ENCODE data around the gene MYBPC2.

Gene MYBPC2

GRCh38 chr19:50447053-50447452 is 14.4 kb downstream of the MYBPC2 start:
- Histone ChIP-seq H3K4me1 (ENCODE audit: insufficient read depth, low read length) (no peaks in the 10 kb centered on the region), H2AFZ (ENCODE audit: low read depth, low read length) (no peak overlapping the region), H3K36me3 (ENCODE audit: insufficient read depth, low read length) (no peaks in the 10 kb centered on the region), H3K9me3 (ENCODE audit: low read length) (peaks cover 1% of the 10 kb centered on the region), H3K27me3 (ENCODE audit: insufficient read depth, low read length) (peaks cover 3% of the 10 kb centered on the region), H3K4me3 (ENCODE audit: low read length) (no peak overlapping the region)

- peaks cover 1% of the 10 kb centered on the region for H3K9me3 ChIP-seq (ENCODE audit: low read length)
- no peaks in the 10 kb centered on the region for H3K36me3 ChIP-seq (ENCODE audit: insufficient read depth, low read length)
- no peak overlapping the region for H3K4me3 ChIP-seq (ENCODE audit: low read length)
- no peak overlapping the region for H2AFZ ChIP-seq (ENCODE audit: low read depth, low read length)
- peaks cover 3% of the 10 kb centered on the region for H3K27me3 ChIP-seq (ENCODE audit: insufficient read depth, low read length)
- no peaks in the 10 kb centered on the region for H3K4me1 ChIP-seq (ENCODE audit: insufficient read depth, low read length)
Measured at GRCh38 chr19:50447750-50448149, 15.1 kb downstream of the MYBPC2 start.

DNA sequence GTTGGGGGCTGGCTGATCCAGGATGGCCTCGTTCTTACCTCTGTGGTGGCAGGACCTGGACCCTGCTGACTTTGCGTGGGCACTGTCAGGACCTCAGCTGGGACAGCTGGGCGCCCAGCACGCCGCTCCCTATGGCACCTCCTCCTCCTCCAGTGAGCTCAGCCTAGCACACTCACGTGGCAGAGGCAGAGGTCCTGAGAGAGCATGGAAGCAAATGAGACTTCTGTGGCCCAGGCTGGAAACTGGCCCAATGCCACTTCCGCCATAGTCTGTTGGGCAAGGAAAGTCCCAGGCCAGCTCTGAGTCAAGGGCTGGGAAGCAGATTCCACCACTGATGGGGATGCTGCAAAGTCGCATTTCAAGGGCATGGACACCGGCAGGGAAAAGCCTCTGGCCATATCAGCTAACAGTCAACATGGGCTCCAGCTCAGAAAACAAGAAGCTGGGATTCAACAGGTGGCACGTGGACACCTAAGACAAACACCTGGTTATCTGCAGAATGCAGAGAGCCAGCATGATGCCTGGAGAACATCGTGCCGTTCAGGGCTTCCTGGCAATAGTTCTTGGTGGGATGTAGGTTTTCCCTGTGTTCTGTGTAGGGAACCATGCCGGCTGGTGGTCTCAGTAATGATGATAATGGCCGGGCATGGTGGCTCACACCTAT is 16.7 kb downstream of the MYBPC2 start:
- Histone ChIP-seq H3K4me1 (ENCODE audit: insufficient read depth, low read length) (no peaks in the 10 kb centered on the region), H2AFZ (ENCODE audit: low read depth, low read length) (no peak overlapping the region), H3K4me3 (ENCODE audit: low read length) (no peak overlapping the region), H3K36me3 (ENCODE audit: insufficient read depth, low read length) (no peaks in the 10 kb centered on the region), H3K9me3 (ENCODE audit: low read length) (peaks cover 1% of the 10 kb centered on the region), H3K27me3 (ENCODE audit: insufficient read depth, low read length) (peaks cover 3% of the 10 kb centered on the region)

DNA sequence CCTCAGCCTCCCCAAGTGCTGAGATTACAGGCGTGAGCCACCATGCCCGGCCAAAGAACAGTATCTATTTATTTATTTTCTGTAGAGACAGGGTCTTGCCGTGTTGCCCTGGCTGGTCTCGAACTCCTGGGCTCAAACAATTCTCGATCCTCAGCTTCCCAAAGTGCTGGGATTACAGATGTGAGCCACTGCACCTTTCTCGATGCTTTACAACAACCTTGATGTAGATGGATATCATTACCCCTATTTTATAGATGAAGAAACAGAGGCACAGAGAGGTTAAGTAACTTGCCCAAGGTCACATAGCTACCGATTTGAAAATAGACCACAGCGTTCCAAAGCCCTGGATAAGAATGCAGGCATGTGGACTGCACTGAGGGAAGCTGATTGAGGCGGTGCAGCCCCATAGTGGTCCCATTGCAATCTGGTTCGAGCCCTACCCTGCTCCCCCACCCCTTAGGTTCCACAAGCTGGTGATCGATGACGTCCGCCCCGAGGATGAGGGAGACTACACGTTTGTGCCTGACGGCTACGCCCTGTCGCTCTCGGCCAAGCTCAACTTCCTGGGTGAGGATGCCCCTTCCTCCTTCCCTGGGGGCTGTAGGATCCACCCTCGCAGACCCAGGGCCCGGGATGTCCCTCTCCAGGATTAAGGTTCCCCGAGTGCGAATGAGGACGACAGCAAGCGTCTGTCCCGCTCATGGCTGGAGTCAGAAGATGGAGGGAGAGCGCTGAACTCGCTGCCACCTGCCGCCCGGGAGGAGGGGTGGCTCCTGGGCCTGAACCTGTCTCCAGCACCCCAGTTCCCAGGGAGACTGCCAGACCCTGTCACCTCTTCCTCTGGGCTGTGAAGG is 17.9 kb downstream of the MYBPC2 start:
- H2AFZ ChIP-seq (ENCODE audit: low read depth, low read length): no peak overlapping the region
- no peaks in the 10 kb centered on the region for H3K4me1 ChIP-seq (ENCODE audit: insufficient read depth, low read length)
- H3K27me3 ChIP-seq (ENCODE audit: insufficient read depth, low read length): peaks cover 3% of the 10 kb centered on the region
- no peaks in the 10 kb centered on the region for H3K36me3 ChIP-seq (ENCODE audit: insufficient read depth, low read length)
- peaks cover 3% of the 10 kb centered on the region for H3K9me3 ChIP-seq (ENCODE audit: low read length)
- no peak overlapping the region for H3K4me3 ChIP-seq (ENCODE audit: low read length)

GRCh38 chr19:50451223-50451534 is 18.5 kb downstream of the MYBPC2 start:
- H3K4me3 ChIP-seq (ENCODE audit: low read length): no peak overlapping the region
- no peaks in the 10 kb centered on the region for H3K4me1 ChIP-seq (ENCODE audit: insufficient read depth, low read length)
- H2AFZ ChIP-seq (ENCODE audit: low read depth, low read length): no peak overlapping the region
- no peaks in the 10 kb centered on the region for H3K27me3 ChIP-seq (ENCODE audit: insufficient read depth, low read length)
- no peaks in the 10 kb centered on the region for H3K36me3 ChIP-seq (ENCODE audit: insufficient read depth, low read length)
- H3K9me3 ChIP-seq (ENCODE audit: low read length): peaks cover 1% of the 10 kb centered on the region

DNA sequence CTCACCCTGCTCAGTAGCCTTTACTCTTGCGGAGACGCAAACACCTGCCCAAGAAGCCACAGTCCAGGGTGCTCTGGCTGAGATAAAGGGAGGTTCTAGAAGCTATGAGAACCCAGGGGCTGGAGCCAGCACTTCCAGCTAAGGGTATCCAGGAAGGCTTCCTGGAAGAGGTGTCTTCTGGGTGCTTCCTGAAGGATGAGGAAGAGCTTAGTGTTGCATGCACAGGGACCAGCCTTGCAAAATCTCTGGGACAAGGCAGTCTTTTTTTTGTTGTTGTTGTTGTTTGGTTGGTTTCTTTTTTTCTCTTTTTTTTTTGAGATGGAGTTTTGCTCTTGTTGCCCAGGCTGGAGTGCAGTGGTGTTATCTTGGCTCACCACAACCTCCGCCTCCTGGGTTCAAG is 20.6 kb downstream of the MYBPC2 start:
- Histone ChIP-seq H3K4me1 (ENCODE audit: insufficient read depth, low read length) (no peaks in the 10 kb centered on the region), H3K9me3 (ENCODE audit: low read length) (peaks cover 1% of the 10 kb centered on the region), H3K27me3 (ENCODE audit: insufficient read depth, low read length) (no peaks in the 10 kb centered on the region), H3K4me3 (ENCODE audit: low read length) (no peak overlapping the region), H3K36me3 (ENCODE audit: insufficient read depth, low read length) (no peaks in the 10 kb centered on the region), H2AFZ (ENCODE audit: low read depth, low read length) (no peak overlapping the region)

- H3K4me1 ChIP-seq (ENCODE audit: insufficient read depth, low read length): peaks cover 7% of the 10 kb centered on the region
- no peak overlapping the region for H2AFZ ChIP-seq (ENCODE audit: low read depth, low read length)
Measured at GRCh38 chr19:50455992-50456391, 23.3 kb downstream of the MYBPC2 start.

GRCh38 chr19:50457300-50457699 is 24.6 kb downstream of the MYBPC2 start:
- Histone ChIP-seq H2AFZ (ENCODE audit: low read depth, low read length) (no peak overlapping the region), H3K36me3 (ENCODE audit: insufficient read depth, low read length) (no peaks in the 10 kb centered on the region), H3K4me3 (ENCODE audit: low read length) (no peak overlapping the region), H3K4me1 (ENCODE audit: insufficient read depth, low read length) (peaks cover 7% of the 10 kb centered on the region), H3K9me3 (ENCODE audit: low read length) (peaks cover 1% of the 10 kb centered on the region), H3K27me3 (ENCODE audit: insufficient read depth, low read length) (no peaks in the 10 kb centered on the region)

More at GRCh38 chr19:50455992-50456391, 23.3 kb downstream of the MYBPC2 start:
- no peaks in the 10 kb centered on the region for H3K27me3 ChIP-seq (ENCODE audit: insufficient read depth, low read length)
- no peaks in the 10 kb centered on the region for H3K36me3 ChIP-seq (ENCODE audit: insufficient read depth, low read length)
- peaks cover 1% of the 10 kb centered on the region for H3K9me3 ChIP-seq (ENCODE audit: low read length)
- H3K4me3 ChIP-seq (ENCODE audit: low read length): no peak overlapping the region

- Histone ChIP-seq H2AFZ (ENCODE audit: low read depth, low read length) (no peak overlapping the region), H3K9me3 (ENCODE audit: low read length) (peaks cover 1% of the 10 kb centered on the region), H3K4me1 (ENCODE audit: insufficient read depth, low read length) (peaks cover 7% of the 10 kb centered on the region), H3K4me3 (ENCODE audit: low read length) (no peak overlapping the region), H3K27me3 (ENCODE audit: insufficient read depth, low read length) (no peaks in the 10 kb centered on the region), H3K36me3 (ENCODE audit: insufficient read depth, low read length) (no peaks in the 10 kb centered on the region)
Measured at GRCh38 chr19:50458396-50459066, 25.8 kb downstream of the MYBPC2 start.

DNA sequence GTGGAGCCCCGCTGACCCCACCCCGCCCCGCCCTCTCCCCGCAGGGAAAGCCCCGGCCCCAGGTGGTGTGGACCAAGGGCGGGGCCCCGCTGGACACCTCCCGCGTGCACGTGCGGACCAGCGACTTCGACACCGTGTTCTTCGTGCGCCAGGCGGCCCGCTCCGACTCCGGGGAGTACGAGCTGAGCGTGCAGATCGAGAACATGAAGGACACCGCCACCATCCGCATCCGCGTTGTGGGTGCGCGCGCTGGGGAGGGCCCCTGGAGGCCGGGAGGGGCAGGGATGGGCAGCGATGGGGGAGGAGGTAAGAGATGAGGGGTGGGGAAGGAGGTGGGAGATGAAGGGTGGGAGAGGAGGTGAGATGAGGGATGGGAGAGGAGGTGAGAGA is 26.4 kb downstream of the MYBPC2 start:
- no peaks in the 10 kb centered on the region for H3K27me3 ChIP-seq (ENCODE audit: insufficient read depth, low read length)
- peaks cover 1% of the 10 kb centered on the region for H3K9me3 ChIP-seq (ENCODE audit: low read length)
- H2AFZ ChIP-seq (ENCODE audit: low read depth, low read length): no peak overlapping the region
- no peaks in the 10 kb centered on the region for H3K36me3 ChIP-seq (ENCODE audit: insufficient read depth, low read length)
- H3K4me1 ChIP-seq (ENCODE audit: insufficient read depth, low read length): peaks cover 7% of the 10 kb centered on the region
- no peak overlapping the region for H3K4me3 ChIP-seq (ENCODE audit: low read length)

DNA sequence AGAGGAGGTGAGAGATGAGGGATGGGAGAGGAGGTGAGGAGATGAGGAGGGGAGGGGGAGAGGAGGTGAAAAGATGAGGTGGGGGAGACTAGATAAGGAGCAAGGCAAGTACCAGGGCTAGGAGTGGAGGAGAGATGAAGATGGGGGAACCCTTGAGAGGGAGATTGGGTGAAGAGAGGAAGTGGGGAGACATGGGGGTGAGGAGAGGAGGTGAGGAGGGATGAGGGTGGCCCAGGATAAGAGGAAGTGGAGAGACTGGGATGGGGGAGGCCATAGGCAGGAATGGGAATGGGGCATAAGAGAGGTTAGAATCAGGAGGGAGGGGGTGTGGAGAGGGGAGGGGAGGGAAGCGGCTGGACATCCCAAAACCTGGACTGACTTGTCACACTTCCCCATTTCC is 26.9 kb downstream of the MYBPC2 start:
- no peak overlapping the region for H2AFZ ChIP-seq (ENCODE audit: low read depth, low read length)
- no peaks in the 10 kb centered on the region for H3K36me3 ChIP-seq (ENCODE audit: insufficient read depth, low read length)
- peaks cover 1% of the 10 kb centered on the region for H3K9me3 ChIP-seq (ENCODE audit: low read length)
- no peaks in the 10 kb centered on the region for H3K27me3 ChIP-seq (ENCODE audit: insufficient read depth, low read length)
- peaks cover 7% of the 10 kb centered on the region for H3K4me1 ChIP-seq (ENCODE audit: insufficient read depth, low read length)
- no peak overlapping the region for H3K4me3 ChIP-seq (ENCODE audit: low read length)

GRCh38 chr19:50460161-50460765 is 27.6 kb downstream of the MYBPC2 start:
- H2AFZ ChIP-seq (ENCODE audit: low read depth, low read length): no peak overlapping the region
- no peaks in the 10 kb centered on the region for H3K27me3 ChIP-seq (ENCODE audit: insufficient read depth, low read length)
- no peaks in the 10 kb centered on the region for H3K9me3 ChIP-seq (ENCODE audit: low read length)
- no peak overlapping the region for H3K4me3 ChIP-seq (ENCODE audit: low read length)
- peaks cover 7% of the 10 kb centered on the region for H3K4me1 ChIP-seq (ENCODE audit: insufficient read depth, low read length)
- no peaks in the 10 kb centered on the region for H3K36me3 ChIP-seq (ENCODE audit: insufficient read depth, low read length)

All from neuron (in vitro differentiated cells).